DND-41 (cell line): ENCODE measurements around the gene TMPRSS3.

Experiments used
- ATAC-seq: fragments of 200-7000 bp; cut with Tn5 transposase; 3 replicates; pipeline ENCODE4 v1.9.1; 2021; ENCODE audit warnings: low read depth; ENCODE audit not compliant: insufficient read depth
- DNase-seq: peaks from one replicate; pipeline ENCODE4 v3.0.0-alpha.2; 2020
- H2AFZ ChIP-seq: 2 replicates; pipeline ENCODE4 v1.6.0; 2012; ENCODE audit warnings: low read depth, low read length
- H3K27ac ChIP-seq: 2 replicates; pipeline ENCODE4 v1.5.1; 2012; ENCODE audit warnings: low read length, inconsistent platforms
- H3K27me3 ChIP-seq: fragments of 200-600 bp; sonication (generic); 2 replicates; pipeline ENCODE4 v1.6.0; 2012; ENCODE audit warnings: low read length, mild to moderate bottlenecking, inconsistent platforms; ENCODE audit not compliant: insufficient read depth, poor library complexity
- H3K36me3 ChIP-seq: 2 replicates; pipeline ENCODE4 v1.5.1; 2012; ENCODE audit warnings: low read length, inconsistent platforms; ENCODE audit not compliant: insufficient read depth
- H3K4me1 ChIP-seq: 2 replicates; pipeline ENCODE4 v1.5.1; 2012; ENCODE audit warnings: mild to moderate bottlenecking, low read length; ENCODE audit not compliant: insufficient read depth
- H3K4me2 ChIP-seq: 2 replicates; pipeline ENCODE4 v1.6.0; 2012; ENCODE audit warnings: mild to moderate bottlenecking, moderate library complexity, low read length, inconsistent platforms; ENCODE audit not compliant: insufficient read depth
- H3K4me3 ChIP-seq, 2 experiments: fragments of 200-600 bp in 1 of 2; shearing (Covaris generic) in 1 of 2; 2 replicates each; pipeline ENCODE4 v1.5.1; 2012 to 2016; ENCODE audit warnings: inconsistent platforms in 2 of 2, low read length in 2 of 2, mild to moderate bottlenecking in 2 of 2, low read depth in 1 of 2, moderate library complexity in 1 of 2
- H3K79me2 ChIP-seq: 2 replicates; pipeline ENCODE4 v1.6.0; 2012; ENCODE audit warnings: low read length, inconsistent platforms; ENCODE audit not compliant: insufficient read depth
- H3K9ac ChIP-seq: 2 replicates; pipeline ENCODE4 v1.6.0; 2012; ENCODE audit warnings: low read depth, mild to moderate bottlenecking, inconsistent platforms, low read length, moderate library complexity
- H3K9me3 ChIP-seq: 2 replicates; pipeline ENCODE4 v1.5.1; 2012; ENCODE audit warnings: low read length, moderate library complexity, mild to moderate bottlenecking, inconsistent platforms; ENCODE audit not compliant: insufficient read depth, severe bottlenecking
- H4K20me1 ChIP-seq: 2 replicates; pipeline ENCODE4 v1.6.0; 2012; ENCODE audit warnings: low read length; ENCODE audit not compliant: insufficient read depth
- CTCF ChIP-seq: IDR thresholded peaks from 2 replicates; pipeline ENCODE4 v1.5.1; 2012; ENCODE audit warnings: borderline replicate concordance, low read length, moderate library complexity, mild to moderate bottlenecking; ENCODE audit not compliant: poor library complexity, severe bottlenecking; ENCODE audit errors: extremely low read depth
- EZH2 ChIP-seq: IDR thresholded peaks from 3 replicates; pipeline ENCODE4 v1.6.1; 2012; ENCODE audit warnings: borderline replicate concordance, low read depth, mild to moderate bottlenecking, moderate library complexity, low read length, inconsistent platforms; ENCODE audit not compliant: severe bottlenecking

Gene TMPRSS3

GRCh38 chr21:42373908-42374455 is 21.9 kb downstream of the TMPRSS3 start:
- DNase-seq (no peak), ATAC-seq (no peak)
- H3K9me3 ChIP-seq: no peaks in the 10 kb centered on the region
- no peaks in the 10 kb centered on the region for H3K27me3 ChIP-seq
- H3K4me1 ChIP-seq: no peaks in the 10 kb centered on the region
- no peaks in the 10 kb centered on the region for H3K79me2 ChIP-seq
- no peaks in the 10 kb centered on the region for H4K20me1 ChIP-seq
- H3K36me3 ChIP-seq: no peaks in the 10 kb centered on the region
- H2AFZ ChIP-seq: no peak overlapping the region
- H3K27ac ChIP-seq: no peak overlapping the region
- no peak overlapping the region for H3K4me3 ChIP-seq
- no peak overlapping the region for H3K9ac ChIP-seq
- TF ChIP-seq CTCF (no peak), EZH2 (no peak)
- no peak overlapping the region for H3K4me2 ChIP-seq

- Histone ChIP-seq H4K20me1 (no peaks in the 10 kb centered on the region), H3K9me3 (no peaks in the 10 kb centered on the region), H3K9ac (no peak overlapping the region), H3K79me2 (no peaks in the 10 kb centered on the region), H3K27me3 (no peaks in the 10 kb centered on the region), H3K4me3 (no peak overlapping the region), H3K36me3 (no peaks in the 10 kb centered on the region), H3K4me2 (no peak overlapping the region), H2AFZ (no peak overlapping the region), H3K4me1 (no peaks in the 10 kb centered on the region), H3K27ac (no peak overlapping the region; the same call in 1 of the 2 replicates)
- ATAC-seq (no peak), DNase-seq (no peak)
- no peak for TF ChIP-seq CTCF
- no peak for TF ChIP-seq EZH2
Measured at GRCh38 chr21:42373196-42373907, 22.5 kb downstream of the TMPRSS3 start.

GRCh38 chr21:42370894-42371654 is 24.8 kb downstream of the TMPRSS3 start:
- Histone ChIP-seq H3K4me2 (no peak overlapping the region), H3K27me3 (no peaks in the 10 kb centered on the region), H3K4me3 (no peak overlapping the region), H3K9ac (no peak overlapping the region), H3K36me3 (no peaks in the 10 kb centered on the region), H3K9me3 (no peaks in the 10 kb centered on the region), H2AFZ (no peak overlapping the region), H3K79me2 (no peaks in the 10 kb centered on the region), H4K20me1 (no peaks in the 10 kb centered on the region), H3K4me1 (no peaks in the 10 kb centered on the region), H3K27ac (0 out of 2 replicates have a peak overlapping the region, but pooled peaks have one; percentile 37)
- ATAC-seq: no peak
- DNase-seq: no peak
- no peak for TF ChIP-seq CTCF
- TF ChIP-seq EZH2: no peak
